Measurements from ENCODE around the gene PIK3R3. TPM values are rescaled to one million over a fixed set of nuclear protein-coding genes. Genes with fewer than 3 reads are reported as not detected.

The PIK3R3 gene
- total and polyA plus RNA-seq, 12 donors, result 15.4 to 54.5 (median 34.0) TPM

- peaks cover 0 to 61% (median 38%) of the 10 kb centered on the region in 9 donors for H3K4me1 ChIP-seq
- peak overlapping the region in 1 of 10 donors; percentile 22 for H3K27ac ChIP-seq
- TF ChIP-seq, protein P1, sequence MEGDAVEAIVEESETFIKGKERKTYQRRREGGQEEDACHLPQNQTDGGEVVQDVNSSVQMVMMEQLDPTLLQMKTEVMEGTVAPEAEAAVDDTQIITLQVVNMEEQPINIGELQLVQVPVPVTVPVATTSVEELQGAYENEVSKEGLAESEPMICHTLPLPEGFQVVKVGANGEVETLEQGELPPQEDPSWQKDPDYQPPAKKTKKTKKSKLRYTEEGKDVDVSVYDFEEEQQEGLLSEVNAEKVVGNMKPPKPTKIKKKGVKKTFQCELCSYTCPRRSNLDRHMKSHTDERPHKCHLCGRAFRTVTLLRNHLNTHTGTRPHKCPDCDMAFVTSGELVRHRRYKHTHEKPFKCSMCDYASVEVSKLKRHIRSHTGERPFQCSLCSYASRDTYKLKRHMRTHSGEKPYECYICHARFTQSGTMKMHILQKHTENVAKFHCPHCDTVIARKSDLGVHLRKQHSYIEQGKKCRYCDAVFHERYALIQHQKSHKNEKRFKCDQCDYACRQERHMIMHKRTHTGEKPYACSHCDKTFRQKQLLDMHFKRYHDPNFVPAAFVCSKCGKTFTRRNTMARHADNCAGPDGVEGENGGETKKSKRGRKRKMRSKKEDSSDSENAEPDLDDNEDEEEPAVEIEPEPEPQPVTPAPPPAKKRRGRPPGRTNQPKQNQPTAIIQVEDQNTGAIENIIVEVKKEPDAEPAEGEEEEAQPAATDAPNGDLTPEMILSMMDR (IDR thresholded peaks at IDR 0.05), result no peak
- H3K4me3 ChIP-seq, result no peak overlapping the region
- no peaks in the 10 kb centered on the region for H3K9me3 ChIP-seq
- WGBS, 2 donors, result 92 to 93% methylated on average over 5 of the region's 5 CpGs
- peak in 1 of 8 donors; percentile 35 for ATAC-seq
- intact Hi-C loops (cut with DNase I), result loop anchor here in 2 of 10 donors (10.0 kb wide), 2 partner anchors 53 to 57 kb away; partner anchors contain the start of genes P3R3URF (in 1 of the 2) and TSPAN1 (in 1 of the 2)
- H3K27me3 ChIP-seq, result no peaks in the 10 kb centered on the region
- H3K36me3 ChIP-seq, result peaks cover 0 to 5% (median 0%) of the 10 kb centered on the region in 9 donors
- no peak for DNase-seq
These were observed 14.5 kb downstream of the PIK3R3 start for GRCh38 chr1:46117810-46118494.

DNA sequence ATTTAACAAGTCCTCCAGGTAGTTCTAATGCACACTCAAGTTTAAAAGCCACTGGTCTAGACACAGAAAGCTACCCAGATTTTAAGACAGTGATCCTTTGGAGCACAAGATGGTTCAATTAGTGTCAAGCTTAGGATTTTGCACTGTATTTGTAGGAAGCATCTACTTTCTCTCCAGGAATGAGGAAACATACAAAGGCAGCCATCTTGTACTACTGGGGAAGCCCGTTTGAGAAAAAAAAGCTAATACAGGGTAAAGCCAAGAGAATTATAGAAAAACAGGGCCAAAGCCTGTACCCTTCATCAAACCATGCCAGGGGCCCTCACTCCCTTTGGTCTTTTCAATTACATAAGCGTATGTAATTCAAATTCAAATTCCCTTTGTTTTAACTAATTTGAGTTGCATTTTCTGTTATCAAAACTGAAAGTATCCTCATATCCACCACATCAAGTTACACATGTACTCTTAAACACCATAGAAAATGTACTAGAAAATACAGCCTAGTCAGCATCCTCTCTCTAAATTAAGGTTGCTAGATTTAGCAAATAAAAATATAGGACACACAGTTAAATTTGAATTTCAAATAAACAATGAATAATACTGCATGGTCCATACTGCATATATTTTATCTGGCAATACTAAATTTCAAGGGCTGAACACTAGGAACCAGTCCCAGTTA is 17.4 kb downstream of the PIK3R3 start:
- no peaks in the 10 kb centered on the region for H3K9me3 ChIP-seq
- ATAC-seq, result no peak
- 81 to 84% methylated on average over 2 of the region's 2 CpGs for WGBS, 2 donors

GRCh38 chr1:46113948-46114347 is 18.5 kb downstream of the PIK3R3 start:
- 87 to 95% methylated on average over 5 of the region's 5 CpGs for WGBS, 2 donors
- H3K27me3 ChIP-seq, result no peaks in the 10 kb centered on the region
- ATAC-seq, result peak in 1 of 8 donors; percentile 33
- intact Hi-C loops (cut with DNase I), result loop anchor here in 2 of 10 donors (10.0 kb wide), 2 partner anchors 49 to 61 kb away; partner anchors contain the start of genes P3R3URF (in 1 of the 2) and TSPAN1 (in 1 of the 2)
- H3K9me3 ChIP-seq, result no peaks in the 10 kb centered on the region
- H3K36me3 ChIP-seq, result peaks cover 0 to 5% (median 0%) of the 10 kb centered on the region in 9 donors
- DNase-seq, result no peak
- no peak overlapping the region for H3K27ac ChIP-seq
- TF ChIP-seq, protein P1 (IDR thresholded peaks at IDR 0.05), result no peak
- peaks cover 0 to 78% (median 50%) of the 10 kb centered on the region in 9 donors for H3K4me1 ChIP-seq
- no peak overlapping the region for H3K4me3 ChIP-seq

More for the DNA sequence above, 17.4 kb downstream of the PIK3R3 start:
- intact Hi-C loops (cut with DNase I), result loop anchor here in 2 of 10 donors (10.0 kb wide), 2 partner anchors 50 to 60 kb away; partner anchors contain the start of genes P3R3URF (in 1 of the 2) and TSPAN1 (in 1 of the 2)
- TF ChIP-seq, protein P1 (IDR thresholded peaks at IDR 0.05), result no peak
- Histone ChIP-seq H3K36me3 (peaks cover 0 to 5% (median 0%) of the 10 kb centered on the region in 9 donors), H3K27me3 (no peaks in the 10 kb centered on the region), H3K4me1 (peaks cover 0 to 83% (median 55%) of the 10 kb centered on the region in 9 donors), H3K4me3 (no peak overlapping the region), H3K27ac (peak overlapping the region in 3 of 10 donors; percentile 15 to 33 (median 24))
- DNase-seq, result no peak

- Histone ChIP-seq H3K36me3 (peaks cover 0 to 10% (median 0%) of the 10 kb centered on the region in 9 donors), H3K9me3 (no peaks in the 10 kb centered on the region), H3K4me3 (no peak overlapping the region), H3K27me3 (no peaks in the 10 kb centered on the region), H3K27ac (peak overlapping the region in 1 of 10 donors; percentile 41), H3K4me1 (peaks cover 0 to 66% (median 41%) of the 10 kb centered on the region in 9 donors)
- DNase-seq (no peak), ATAC-seq (no peak)
- intact Hi-C loops (cut with DNase I), result loop anchor here in 2 of 10 donors (10.0 kb wide), 2 partner anchors 47 to 63 kb away; partner anchors contain the start of genes P3R3URF (in 1 of the 2) and TSPAN1 (in 1 of the 2)
- WGBS, 2 donors, result 95 to 97% methylated on average over 1 of the region's 1 CpG
- TF ChIP-seq, protein P1 (IDR thresholded peaks at IDR 0.05), result no peak
These were observed 20.3 kb downstream of the PIK3R3 start for GRCh38 chr1:46112108-46112507.

Data from heart right ventricle (tissue), 16 donors.